Measurements from ENCODE around the gene TEAD4. TPM values are rescaled to one million over a fixed set of nuclear protein-coding genes. Genes with fewer than 3 reads are reported as not detected.
"Not testable (repeated sequence)": the region's sequence is repeated elsewhere in the genome, so short reads cannot be mapped to it uniquely, and the experiment has no call there.

TEAD4 gene
- total RNA-seq, 2 donors from 2014 or later = not detected

DNA sequence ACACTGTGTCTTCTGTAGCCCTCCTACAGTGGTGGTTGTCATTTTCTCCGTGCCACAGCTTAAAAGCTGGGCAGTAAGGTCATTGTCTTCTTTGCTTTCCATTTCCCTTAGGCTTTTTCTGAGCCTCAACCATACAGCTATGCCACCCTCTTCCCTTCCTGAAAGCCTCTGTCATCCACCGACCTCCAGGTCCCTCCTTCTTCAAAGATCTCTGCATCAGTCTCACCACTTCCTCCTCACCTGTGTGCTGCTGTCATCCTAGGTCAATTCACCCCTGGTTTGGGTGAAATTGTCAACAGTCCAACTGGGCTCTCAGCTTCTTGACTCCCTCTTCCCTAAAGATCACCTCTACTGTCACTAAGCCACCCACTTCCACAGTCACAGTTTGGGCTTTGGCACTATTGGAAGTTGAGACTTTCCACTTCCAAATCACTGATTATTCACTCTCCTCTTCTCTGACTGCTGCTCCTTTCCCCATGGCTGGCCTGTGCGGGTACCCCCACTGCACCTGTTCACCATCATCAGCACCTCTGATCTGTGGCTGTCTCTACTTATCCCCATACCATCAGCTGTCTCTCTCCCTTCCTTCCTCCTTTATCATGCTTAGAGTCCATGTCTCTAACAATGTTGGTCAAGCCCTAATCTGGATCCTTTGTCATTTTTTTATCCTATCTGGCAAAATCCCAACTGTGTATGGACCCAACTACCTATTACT is 102.5 kb downstream of the TEAD4 start:
- peaks cover 55% of the 10 kb centered on the region for H3K27me3 Mint-ChIP-seq
- ATAC-seq = no peak
- DNase-seq = no peak
- H3K4me1 Mint-ChIP-seq = peaks cover 3% of the 10 kb centered on the region
- peak overlapping the region; percentile 32 for H3K27ac Mint-ChIP-seq
- peaks cover 4% of the 10 kb centered on the region for H3K9me3 ChIP-seq (ENCODE audit: control insufficient read depth, low read length, poor library complexity, severe bottlenecking)
- no peak overlapping the region for H3K4me3 Mint-ChIP-seq
- peaks cover 12% of the 10 kb centered on the region for H3K36me3 Mint-ChIP-seq (ENCODE audit: low read depth)

DNA sequence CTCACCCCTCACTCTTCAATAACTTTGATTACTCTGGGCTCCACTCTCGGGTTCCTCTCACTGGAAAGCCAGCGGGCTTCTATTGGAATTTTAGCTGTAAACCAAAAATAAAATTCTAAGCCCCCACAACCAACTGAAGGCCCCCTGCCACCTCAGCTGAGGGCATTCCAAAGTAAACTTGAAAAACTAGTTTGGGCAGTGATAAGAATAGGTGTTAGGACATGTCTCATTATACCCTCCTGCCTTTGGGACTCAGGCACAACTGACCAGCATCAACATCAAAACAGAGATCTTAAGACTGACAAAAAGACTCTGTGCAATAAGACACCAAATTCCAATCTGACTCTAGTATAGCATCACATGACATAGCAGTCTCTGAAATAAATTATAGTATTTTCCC is 106.1 kb downstream of the TEAD4 start:
- Mint-ChIP-seq H3K36me3 (ENCODE audit: low read depth) (peaks cover 12% of the 10 kb centered on the region), H3K27ac (no peak overlapping the region), H3K4me3 (no peak overlapping the region), H3K27me3 (peaks cover 77% of the 10 kb centered on the region), H3K4me1 (peaks cover 3% of the 10 kb centered on the region)
- ATAC-seq (no peak), DNase-seq (no peak)
- H3K9me3 ChIP-seq (ENCODE audit: control insufficient read depth, low read length, poor library complexity, severe bottlenecking) = peaks cover 4% of the 10 kb centered on the region

DNA sequence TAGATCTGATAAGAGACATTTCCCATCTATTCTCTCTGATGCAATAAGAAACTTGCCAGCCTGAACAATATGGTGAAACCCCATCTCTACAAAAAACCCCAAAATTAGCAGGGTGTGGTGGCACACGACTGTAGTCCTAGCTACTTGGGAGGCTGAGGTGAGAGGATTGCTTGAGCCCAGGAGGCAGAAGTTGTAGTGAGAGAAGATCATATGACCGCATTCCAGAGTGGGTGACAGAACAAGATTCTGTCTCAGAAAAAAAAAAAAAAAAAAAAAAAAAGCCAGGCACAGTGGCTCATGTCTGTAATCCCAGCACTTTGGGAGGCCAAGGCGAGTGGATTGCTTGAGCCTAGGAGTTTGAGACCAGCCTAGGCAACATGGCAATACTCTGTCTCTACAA is 106.6 kb downstream of the TEAD4 start:
- Mint-ChIP-seq H3K27me3 (peaks cover 72% of the 10 kb centered on the region), H3K36me3 (ENCODE audit: low read depth) (peaks cover 10% of the 10 kb centered on the region)
- not testable (repeated sequence) for H3K4me1 Mint-ChIP-seq; ATAC-seq; H3K27ac Mint-ChIP-seq; H3K9me3 ChIP-seq (ENCODE audit: control insufficient read depth, low read length, poor library complexity, severe bottlenecking); DNase-seq; H3K4me3 Mint-ChIP-seq

DNA sequence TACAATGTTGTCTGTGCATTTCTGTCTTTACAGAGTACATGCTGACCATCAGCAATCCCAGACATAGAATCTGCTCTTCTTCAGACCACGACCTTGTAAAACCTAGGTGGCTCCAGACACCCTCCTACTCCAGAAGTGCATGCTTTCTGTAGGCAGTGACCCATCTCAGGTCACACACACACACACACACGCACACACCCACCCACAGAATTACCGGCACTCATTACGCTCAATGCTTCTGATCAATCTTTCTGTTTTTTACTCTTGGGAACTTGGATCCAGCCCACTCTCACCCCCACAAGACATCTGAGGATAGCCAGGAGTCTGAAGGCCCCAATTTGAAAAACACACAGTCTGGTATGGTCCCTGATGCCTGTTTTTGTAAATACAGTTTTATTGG is 110.5 kb downstream of the TEAD4 start:
- H3K9me3 ChIP-seq (ENCODE audit: control insufficient read depth, low read length, poor library complexity, severe bottlenecking) = no peaks in the 10 kb centered on the region
- no peak overlapping the region for H3K4me3 Mint-ChIP-seq
- H3K27me3 Mint-ChIP-seq = peaks cover 50% of the 10 kb centered on the region
- DNase-seq (no peak), ATAC-seq (no peak)
- peaks cover 5% of the 10 kb centered on the region for H3K36me3 Mint-ChIP-seq (ENCODE audit: low read depth)
- no peaks in the 10 kb centered on the region for H3K4me1 Mint-ChIP-seq
- no peak overlapping the region for H3K27ac Mint-ChIP-seq

DNA sequence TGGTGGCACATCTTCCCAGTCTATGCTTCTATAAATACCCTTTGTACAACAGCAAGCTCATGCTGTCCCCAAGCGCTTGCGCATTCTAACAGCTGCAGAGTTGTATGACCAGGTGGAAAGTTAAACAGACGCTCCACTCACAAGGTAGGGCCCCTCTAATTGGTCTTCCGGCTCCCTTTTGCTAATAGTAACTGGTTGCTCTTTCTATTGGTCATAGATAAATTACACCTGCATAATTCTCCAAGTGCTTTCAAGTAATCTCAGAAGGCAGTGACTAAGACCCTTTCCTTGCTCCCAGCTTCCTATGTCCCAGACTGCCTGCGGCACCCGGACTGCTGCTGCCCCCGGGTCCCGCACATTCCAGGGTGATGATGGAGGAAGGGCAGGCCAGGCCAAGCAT is 111.9 kb downstream of the TEAD4 start:
- Mint-ChIP-seq H3K4me3 (no peak overlapping the region), H3K36me3 (ENCODE audit: low read depth) (peaks cover 5% of the 10 kb centered on the region), H3K27me3 (peaks cover 43% of the 10 kb centered on the region), H3K27ac (no peak overlapping the region), H3K4me1 (no peaks in the 10 kb centered on the region)
- no peaks in the 10 kb centered on the region for H3K9me3 ChIP-seq (ENCODE audit: control insufficient read depth, low read length, poor library complexity, severe bottlenecking)
- DNase-seq (no peak), ATAC-seq (no peak)

DNA sequence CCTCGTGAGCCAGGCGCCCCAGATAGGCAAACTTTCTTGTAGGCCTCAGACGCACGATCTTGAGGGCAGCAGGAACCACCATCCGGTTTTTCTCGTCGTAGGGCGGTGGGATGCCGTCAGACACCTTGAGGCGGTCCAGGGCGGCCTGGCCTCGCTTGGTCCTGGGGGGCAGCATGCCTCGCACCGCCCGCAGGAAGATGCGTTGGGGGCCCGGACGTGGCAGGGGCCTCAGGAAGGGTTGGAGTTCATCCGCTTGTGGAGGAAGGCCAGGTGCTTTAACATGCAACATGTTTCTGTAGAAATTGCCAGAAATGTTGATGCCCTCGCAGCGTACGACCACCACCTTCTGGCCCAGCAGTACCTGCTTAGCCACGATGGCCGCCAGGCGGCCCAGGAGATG is 112.5 kb downstream of the TEAD4 start:
- Mint-ChIP-seq H3K27ac (no peak overlapping the region), H3K36me3 (ENCODE audit: low read depth) (peaks cover 2% of the 10 kb centered on the region), H3K4me1 (no peaks in the 10 kb centered on the region), H3K4me3 (no peak overlapping the region), H3K27me3 (peaks cover 37% of the 10 kb centered on the region)
- DNase-seq (no peak), ATAC-seq (no peak)
- no peaks in the 10 kb centered on the region for H3K9me3 ChIP-seq (ENCODE audit: control insufficient read depth, low read length, poor library complexity, severe bottlenecking)

DNA sequence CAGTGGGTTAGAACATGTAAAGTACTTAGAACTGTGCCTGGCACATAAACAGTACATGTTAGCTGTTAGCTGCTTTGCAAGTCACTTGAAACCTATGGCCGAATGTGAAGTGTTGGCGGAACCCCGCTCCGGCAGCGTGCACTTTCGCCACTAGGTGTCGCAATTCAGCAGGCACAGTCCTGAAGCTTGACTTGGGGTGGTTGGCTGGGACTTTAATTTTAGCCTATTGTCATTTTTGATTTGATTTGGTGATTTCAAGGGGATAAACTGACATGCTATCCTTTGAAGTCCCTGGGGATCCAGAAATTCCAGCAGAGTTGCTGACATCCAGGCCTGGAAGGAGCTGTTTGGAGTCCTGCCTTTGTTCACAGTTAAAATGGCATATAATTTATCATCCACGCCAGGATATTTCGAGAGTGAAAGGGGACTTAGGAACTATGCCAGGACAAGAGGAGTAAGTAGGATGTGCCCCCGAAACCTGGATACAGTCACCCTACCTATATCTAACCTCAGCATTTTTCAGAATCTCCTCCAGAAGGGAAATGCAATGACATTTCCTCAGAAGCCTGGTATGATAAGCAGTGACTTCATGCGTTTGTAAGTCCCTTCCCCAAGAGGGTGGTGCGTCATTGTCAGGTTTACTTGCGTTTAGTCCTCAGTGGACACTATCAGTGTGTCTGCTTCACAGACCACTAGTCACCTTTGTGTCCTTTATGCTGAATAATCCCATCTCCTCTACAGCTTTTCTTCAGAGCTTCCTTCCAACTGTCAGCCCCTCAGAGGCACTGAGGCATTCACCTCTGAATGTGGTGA is 114.4 kb downstream of the TEAD4 start:
- DNase-seq (peak; percentile 64 to 80 (median 65)), ATAC-seq (peak; percentile 66)
- Mint-ChIP-seq H3K36me3 (ENCODE audit: low read depth) (no peaks in the 10 kb centered on the region), H3K4me3 (no peak overlapping the region), H3K4me1 (no peaks in the 10 kb centered on the region), H3K27ac (no peak overlapping the region), H3K27me3 (peaks cover 18% of the 10 kb centered on the region)
- no peaks in the 10 kb centered on the region for H3K9me3 ChIP-seq (ENCODE audit: control insufficient read depth, low read length, poor library complexity, severe bottlenecking)

DNA sequence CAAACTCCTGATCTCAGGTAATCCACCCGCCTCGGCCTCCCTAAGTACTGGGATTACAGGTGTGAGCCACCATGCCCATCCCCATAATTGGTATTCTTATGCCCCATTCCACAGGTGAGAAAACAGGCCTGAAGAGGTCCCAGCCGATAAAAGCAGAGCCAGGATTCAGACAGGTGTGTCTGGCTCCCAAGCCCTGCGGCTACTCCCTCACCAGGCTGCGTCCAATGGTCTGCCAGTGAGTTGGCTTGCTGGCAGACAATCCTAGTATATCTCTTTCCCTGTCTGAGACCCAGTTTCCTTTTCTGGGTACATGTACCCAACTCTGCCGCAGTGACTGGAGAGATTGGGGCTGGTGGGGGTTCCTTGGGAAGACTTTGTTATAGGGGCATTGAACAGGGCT is 116.1 kb downstream of the TEAD4 start:
- Mint-ChIP-seq H3K36me3 (ENCODE audit: low read depth) (no peaks in the 10 kb centered on the region), H3K27ac (peak overlapping the region; percentile 45), H3K27me3 (peaks cover 4% of the 10 kb centered on the region), H3K4me1 (no peaks in the 10 kb centered on the region), H3K4me3 (peak overlapping the region; percentile 81)
- ATAC-seq (no peak), DNase-seq (no peak)
- no peaks in the 10 kb centered on the region for H3K9me3 ChIP-seq (ENCODE audit: control insufficient read depth, low read length, poor library complexity, severe bottlenecking)

DNA sequence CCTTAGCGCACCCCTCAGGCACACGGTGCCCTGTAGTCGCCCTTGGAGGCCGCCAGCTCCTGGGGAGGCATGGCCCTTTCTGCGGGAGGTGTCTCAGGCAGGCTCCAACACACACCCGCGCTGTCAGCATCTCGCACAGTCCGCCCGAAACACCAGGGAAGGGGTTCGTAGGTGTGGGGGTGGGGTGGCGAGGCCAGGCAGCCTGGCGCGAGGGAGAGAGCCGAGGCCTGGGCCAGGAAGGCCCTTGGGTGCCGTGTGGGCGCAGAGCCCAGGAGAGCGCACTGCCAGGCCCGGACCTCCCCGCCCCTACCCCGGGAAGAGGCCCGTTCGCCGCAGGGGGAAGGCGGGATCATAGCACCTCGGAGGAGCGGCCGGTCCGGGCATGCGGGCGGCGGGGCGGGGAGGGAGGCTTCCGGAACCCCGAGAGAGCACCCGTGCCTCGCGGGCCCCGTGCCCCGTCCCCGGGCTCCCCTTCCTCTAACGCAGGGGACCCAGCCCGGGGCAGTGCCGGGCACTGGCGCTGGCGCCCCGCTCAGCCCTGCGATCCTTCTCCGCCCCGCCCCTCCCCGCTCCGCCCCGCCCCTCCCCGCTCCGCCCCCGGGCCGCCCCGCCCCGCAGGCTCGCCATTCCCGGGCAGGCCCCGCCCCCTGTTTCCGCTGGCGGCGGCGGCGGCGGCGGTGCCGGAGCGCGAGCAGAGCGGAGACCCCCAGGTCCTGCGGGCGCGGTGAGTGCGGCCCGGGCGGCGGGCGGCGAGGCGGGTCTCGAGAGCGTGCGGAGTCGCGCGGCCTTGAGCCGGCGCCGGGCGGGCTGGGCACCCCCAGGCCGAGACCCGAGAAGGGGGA is 117.8 kb downstream of the TEAD4 start, which contains the start of gene TSPAN9:
Gene TSPAN9, plus strand, starts transcription at position 650 of the 842 bp plus-strand sequence. CDS start 123,815 bp downstream, outside the sequence.
- Mint-ChIP-seq H3K27me3 (no peaks in the 10 kb centered on the region), H3K27ac (peak within 1 kb of the TSS; percentile 59), H3K4me3 (peak within 1 kb of the TSS; percentile 84), H3K4me1 (no peaks in the 10 kb centered on the region), H3K36me3 (ENCODE audit: low read depth) (no peaks in the 10 kb centered on the region)
- DNase-seq (peak; percentile 57 to 66 (median 63)), ATAC-seq (peak; percentile 85)
- no peaks in the 10 kb centered on the region for H3K9me3 ChIP-seq (ENCODE audit: control insufficient read depth, low read length, poor library complexity, severe bottlenecking)

DNA sequence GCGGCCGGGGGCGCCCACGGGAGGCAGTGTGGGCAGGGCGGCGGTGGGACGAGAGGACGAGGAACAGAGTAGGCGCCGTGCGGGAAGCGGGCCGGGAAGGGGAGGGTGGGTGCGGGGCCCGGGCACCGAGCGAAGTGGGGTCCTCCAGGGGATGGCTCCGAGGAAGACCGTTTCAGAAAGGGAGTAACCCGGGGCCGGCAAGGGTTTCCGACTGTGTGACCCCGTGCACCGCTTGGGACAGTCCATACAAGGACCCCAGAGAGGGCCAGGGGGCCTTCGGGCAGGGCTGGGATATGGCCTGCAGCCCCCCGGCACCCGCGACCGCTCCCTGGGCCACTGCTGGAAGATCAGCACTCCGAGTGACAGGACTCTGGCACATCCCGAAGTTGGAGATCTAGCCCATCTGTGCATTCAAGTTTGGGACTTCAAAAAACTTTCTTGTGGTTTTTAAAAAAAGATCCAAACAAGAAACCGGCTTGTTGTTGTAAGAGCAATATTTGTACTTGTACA is 118.4 kb downstream of the TEAD4 start:
- DNase-seq (no peak), ATAC-seq (peak; percentile 7)
- H3K9me3 ChIP-seq (ENCODE audit: control insufficient read depth, low read length, poor library complexity, severe bottlenecking) = no peaks in the 10 kb centered on the region
- Mint-ChIP-seq H3K36me3 (ENCODE audit: low read depth) (no peaks in the 10 kb centered on the region), H3K27ac (peak overlapping the region; percentile 59), H3K4me1 (no peaks in the 10 kb centered on the region), H3K4me3 (peak overlapping the region; percentile 71), H3K27me3 (no peaks in the 10 kb centered on the region)

DNA sequence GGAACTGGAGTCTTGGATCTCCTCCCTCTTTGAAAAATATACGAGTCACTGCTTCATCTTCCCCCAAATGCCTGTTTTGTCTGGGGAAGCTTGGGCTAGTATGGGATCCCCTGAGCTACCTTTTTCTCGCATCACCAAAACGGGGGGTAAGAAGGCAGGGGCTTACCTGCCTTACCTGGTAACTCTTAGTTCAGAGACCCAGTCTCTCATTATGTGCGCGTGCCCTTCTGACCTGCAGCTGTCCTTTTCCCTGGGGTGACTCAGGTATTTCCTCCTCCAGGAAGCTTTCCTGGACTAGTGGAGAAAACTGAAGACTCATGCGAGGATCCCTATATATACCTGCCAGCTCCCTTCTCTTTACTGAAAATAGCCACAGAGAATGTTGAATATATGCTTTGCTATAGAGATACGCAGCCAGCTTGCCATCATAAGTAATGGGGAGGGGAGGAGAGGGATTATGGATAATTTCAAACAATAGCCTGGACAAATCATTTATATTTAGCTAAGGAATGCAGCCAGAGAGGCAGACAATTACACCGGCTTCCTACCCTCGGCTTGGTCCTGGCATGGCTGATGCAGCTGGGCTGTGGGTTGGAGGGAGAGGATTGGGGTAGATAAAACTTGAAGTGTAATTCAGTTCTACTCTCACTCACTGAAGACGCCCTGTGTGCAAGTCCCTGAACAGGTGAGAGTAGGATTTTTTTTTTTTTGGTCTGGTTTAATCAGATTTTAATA is 119.1 kb downstream of the TEAD4 start:
- H3K27me3 Mint-ChIP-seq = no peaks in the 10 kb centered on the region
- H3K9me3 ChIP-seq (ENCODE audit: control insufficient read depth, low read length, poor library complexity, severe bottlenecking) = no peaks in the 10 kb centered on the region
- ATAC-seq (no peak), DNase-seq (no peak)
- no peaks in the 10 kb centered on the region for H3K36me3 Mint-ChIP-seq (ENCODE audit: low read depth)
- H3K4me1 Mint-ChIP-seq = no peaks in the 10 kb centered on the region
- H3K4me3 Mint-ChIP-seq = peak overlapping the region; percentile 71
- H3K27ac Mint-ChIP-seq = peak overlapping the region; percentile 59

DNA sequence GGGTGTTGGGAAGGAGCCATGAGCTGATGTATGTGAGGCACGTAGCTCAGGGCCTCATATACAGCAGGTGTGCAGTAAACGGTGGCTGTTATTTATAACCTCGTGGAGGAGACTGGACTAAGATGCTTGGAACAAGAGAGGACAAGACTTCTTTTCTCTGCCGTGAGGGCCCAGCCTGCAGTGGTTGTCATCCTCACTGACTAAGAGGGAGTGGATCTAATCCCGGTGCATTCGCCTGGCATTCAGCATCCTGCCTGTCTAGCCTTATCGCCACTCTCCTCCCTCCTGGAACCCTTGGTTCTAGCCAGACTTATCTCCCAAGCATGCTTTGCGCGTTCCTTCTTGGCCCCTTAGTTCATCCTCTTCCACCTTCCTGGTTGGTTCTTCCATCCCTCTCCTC is 121.9 kb downstream of the TEAD4 start:
- no peak overlapping the region for H3K27ac Mint-ChIP-seq
- no peak for ATAC-seq
- H3K27me3 Mint-ChIP-seq = no peaks in the 10 kb centered on the region
- H3K4me1 Mint-ChIP-seq = no peaks in the 10 kb centered on the region
- no peaks in the 10 kb centered on the region for H3K9me3 ChIP-seq (ENCODE audit: control insufficient read depth, low read length, poor library complexity, severe bottlenecking)
- H3K4me3 Mint-ChIP-seq = no peak overlapping the region
- H3K36me3 Mint-ChIP-seq (ENCODE audit: low read depth) = no peaks in the 10 kb centered on the region
- no peak for DNase-seq

Data from T-helper 17 cell (primary cell).